Measurements from ENCODE around the gene SLC44A1.

DNA sequence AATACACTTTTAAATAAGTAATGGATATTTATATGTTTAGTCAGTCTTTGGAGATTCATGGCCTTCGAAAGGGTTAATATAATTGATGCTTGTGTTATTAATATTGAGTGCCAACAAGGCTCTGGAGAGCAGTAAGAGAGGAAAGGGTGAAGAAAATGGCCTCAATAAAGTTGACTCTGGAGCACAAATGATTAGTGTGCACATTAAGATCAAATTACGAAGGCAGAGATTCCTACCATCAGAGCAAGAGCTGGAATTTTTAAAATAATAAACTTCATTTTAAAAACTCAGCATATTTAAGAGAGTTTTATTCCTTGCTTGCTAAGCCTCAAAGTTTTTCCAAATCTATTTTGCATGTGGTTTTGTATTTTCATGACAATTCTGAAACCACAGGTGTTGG, 14.8 kb downstream of the SLC44A1 start:
- TF ChIP-seq, protein P1, sequence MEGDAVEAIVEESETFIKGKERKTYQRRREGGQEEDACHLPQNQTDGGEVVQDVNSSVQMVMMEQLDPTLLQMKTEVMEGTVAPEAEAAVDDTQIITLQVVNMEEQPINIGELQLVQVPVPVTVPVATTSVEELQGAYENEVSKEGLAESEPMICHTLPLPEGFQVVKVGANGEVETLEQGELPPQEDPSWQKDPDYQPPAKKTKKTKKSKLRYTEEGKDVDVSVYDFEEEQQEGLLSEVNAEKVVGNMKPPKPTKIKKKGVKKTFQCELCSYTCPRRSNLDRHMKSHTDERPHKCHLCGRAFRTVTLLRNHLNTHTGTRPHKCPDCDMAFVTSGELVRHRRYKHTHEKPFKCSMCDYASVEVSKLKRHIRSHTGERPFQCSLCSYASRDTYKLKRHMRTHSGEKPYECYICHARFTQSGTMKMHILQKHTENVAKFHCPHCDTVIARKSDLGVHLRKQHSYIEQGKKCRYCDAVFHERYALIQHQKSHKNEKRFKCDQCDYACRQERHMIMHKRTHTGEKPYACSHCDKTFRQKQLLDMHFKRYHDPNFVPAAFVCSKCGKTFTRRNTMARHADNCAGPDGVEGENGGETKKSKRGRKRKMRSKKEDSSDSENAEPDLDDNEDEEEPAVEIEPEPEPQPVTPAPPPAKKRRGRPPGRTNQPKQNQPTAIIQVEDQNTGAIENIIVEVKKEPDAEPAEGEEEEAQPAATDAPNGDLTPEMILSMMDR (IDR thresholded peaks at IDR 0.05): no peak
- TF ChIP-seq POLR2A (IDR thresholded peaks at IDR 0.05; ENCODE audit: low read depth) (no peak), EP300 (IDR thresholded peaks at IDR 0.05) (no peak), POLR2AphosphoS5 (IDR thresholded peaks at IDR 0.05) (no peak)

Measured in esophagus muscularis mucosa (tissue), 4 donors.